Mucosa of rectum (tissue), 2 donors: ENCODE measurements around the gene FANCB.

ENCODE experiments used
- H3K27ac ChIP-seq, 2 donors: one replicate each; pipeline ENCODE4 v1.7.0; 2013; ENCODE audit warnings: inconsistent platforms in 2 of 2, low read depth in 2 of 2, low read length in 2 of 2
- H3K27me3 ChIP-seq, 2 donors: one replicate each; pipeline ENCODE4 v1.7.0; 2013; ENCODE audit warnings: low read length in 2 of 2; ENCODE audit not compliant: control insufficient read depth in 2 of 2, insufficient read depth in 2 of 2
- H3K36me3 ChIP-seq, 2 donors: one replicate each; pipeline ENCODE4 v1.7.0; 2013; ENCODE audit warnings: low read length in 2 of 2; ENCODE audit not compliant: control insufficient read depth in 2 of 2, insufficient read depth in 2 of 2
- H3K4me1 ChIP-seq, 2 donors: one replicate each; pipeline ENCODE4 v1.7.0; 2013; ENCODE audit warnings: low read length in 2 of 2, mild to moderate bottlenecking in 1 of 2; ENCODE audit not compliant: control insufficient read depth in 2 of 2, insufficient read depth in 2 of 2
- H3K4me3 ChIP-seq, 2 donors: one replicate each; pipeline ENCODE4 v1.7.0; 2013; ENCODE audit warnings: low read length in 2 of 2
- H3K9ac ChIP-seq, 2 donors: one replicate each; pipeline ENCODE4 v1.7.0; 2013; ENCODE audit warnings: low read length in 2 of 2, low read depth in 1 of 2, mild to moderate bottlenecking in 1 of 2
- H3K9me3 ChIP-seq, 2 donors: one replicate each; pipeline ENCODE4 v1.7.0; 2013; ENCODE audit warnings: low read length in 2 of 2; ENCODE audit not compliant: control insufficient read depth in 2 of 2
- donor health status: healthy.
- donor health status: Normal muscosa, but diverticular disease.

Gene FANCB

GRCh38 chrX:14851526-14851925 is 21.3 kb downstream of the FANCB start:
- Histone ChIP-seq H3K4me3 (no peak overlapping the region), H3K4me1 (no peaks in the 10 kb centered on the region), H3K36me3 (no peaks in the 10 kb centered on the region), H3K27ac (no peak overlapping the region), H3K9me3 (no peaks in the 10 kb centered on the region), H3K27me3 (no peaks in the 10 kb centered on the region), H3K9ac (no peak overlapping the region)

GRCh38 chrX:14843666-14844065 is 29.2 kb downstream of the FANCB start:
- Histone ChIP-seq H3K36me3 (no peaks in the 10 kb centered on the region), H3K4me1 (no peaks in the 10 kb centered on the region), H3K27me3 (no peaks in the 10 kb centered on the region), H3K9ac (no peak overlapping the region), H3K27ac (no peak overlapping the region), H3K9me3 (no peaks in the 10 kb centered on the region), H3K4me3 (no peak overlapping the region)

GRCh38 chrX:14837155-14837554 is 35.7 kb downstream of the FANCB start:
- Histone ChIP-seq H3K27ac (no peak overlapping the region), H3K4me1 (no peaks in the 10 kb centered on the region), H3K4me3 (no peak overlapping the region), H3K36me3 (no peaks in the 10 kb centered on the region), H3K9ac (no peak overlapping the region), H3K27me3 (no peaks in the 10 kb centered on the region), H3K9me3 (no peaks in the 10 kb centered on the region)

DNA sequence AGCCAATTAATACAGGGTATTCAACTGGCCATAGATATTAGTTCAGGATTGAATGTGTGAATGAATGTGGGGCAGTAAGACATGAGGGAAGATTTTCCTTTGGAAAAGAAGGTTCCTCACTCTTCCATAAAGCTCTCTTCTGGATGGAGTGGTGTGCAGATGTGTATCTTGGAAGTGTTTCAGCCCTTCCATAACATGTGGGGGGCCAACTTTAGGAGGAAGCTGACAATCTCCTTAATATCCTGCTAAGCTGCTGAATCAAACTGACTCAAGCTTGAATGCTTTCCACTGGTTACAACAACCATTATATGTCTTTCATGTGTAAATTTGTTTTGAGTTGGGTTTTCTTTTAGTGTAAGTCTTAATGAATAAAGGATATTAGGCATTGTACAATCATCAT is 40.3 kb downstream of the FANCB start:
- Histone ChIP-seq H3K27me3 (no peaks in the 10 kb centered on the region), H3K4me1 (no peaks in the 10 kb centered on the region), H3K9me3 (no peaks in the 10 kb centered on the region), H3K27ac (no peak overlapping the region), H3K4me3 (no peak overlapping the region), H3K9ac (no peak overlapping the region), H3K36me3 (no peaks in the 10 kb centered on the region)

DNA sequence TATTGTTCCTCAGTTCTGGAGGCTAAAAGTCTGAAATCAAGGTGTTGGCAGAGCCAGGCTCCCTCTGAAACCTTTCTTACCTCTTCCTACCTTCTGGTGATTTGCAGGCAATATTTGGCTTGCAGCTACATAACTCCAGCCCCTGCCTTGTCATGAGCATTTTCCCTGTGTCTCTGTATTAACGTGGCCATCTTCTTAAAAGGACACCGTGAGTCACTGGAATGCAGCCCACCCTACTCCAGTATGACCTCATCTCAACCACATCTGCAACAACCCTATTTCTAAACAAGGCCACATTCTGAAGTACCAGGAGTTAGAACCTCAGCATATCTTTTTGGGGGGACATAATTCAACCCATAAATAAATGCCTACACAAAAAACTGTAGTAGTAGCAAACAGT is 40.7 kb downstream of the FANCB start:
- no peak overlapping the region for H3K27ac ChIP-seq
- H3K9me3 ChIP-seq, result no peaks in the 10 kb centered on the region
- H3K27me3 ChIP-seq, result no peaks in the 10 kb centered on the region
- no peak overlapping the region for H3K4me3 ChIP-seq
- H3K9ac ChIP-seq, result no peak overlapping the region
- no peaks in the 10 kb centered on the region for H3K4me1 ChIP-seq
- no peaks in the 10 kb centered on the region for H3K36me3 ChIP-seq

GRCh38 chrX:14829643-14830042 is 43.2 kb downstream of the FANCB start:
- Histone ChIP-seq H3K27me3 (no peaks in the 10 kb centered on the region), H3K9ac (no peak overlapping the region), H3K36me3 (no peaks in the 10 kb centered on the region), H3K4me3 (no peak overlapping the region), H3K9me3 (no peaks in the 10 kb centered on the region), H3K27ac (no peak overlapping the region), H3K4me1 (no peaks in the 10 kb centered on the region)

GRCh38 chrX:14826319-14826718 is 46.5 kb downstream of the FANCB start:
- H3K36me3 ChIP-seq, result no peaks in the 10 kb centered on the region
- H3K27me3 ChIP-seq, result no peaks in the 10 kb centered on the region
- H3K27ac ChIP-seq, result no peak overlapping the region
- no peak overlapping the region for H3K9ac ChIP-seq
- H3K4me1 ChIP-seq, result no peaks in the 10 kb centered on the region
- no peaks in the 10 kb centered on the region for H3K9me3 ChIP-seq
- H3K4me3 ChIP-seq, result no peak overlapping the region

GRCh38 chrX:14825851-14826250 is 47.0 kb downstream of the FANCB start:
- no peak overlapping the region for H3K27ac ChIP-seq
- no peaks in the 10 kb centered on the region for H3K27me3 ChIP-seq
- no peaks in the 10 kb centered on the region for H3K9me3 ChIP-seq
- no peaks in the 10 kb centered on the region for H3K36me3 ChIP-seq
- no peaks in the 10 kb centered on the region for H3K4me1 ChIP-seq
- H3K9ac ChIP-seq, result no peak overlapping the region
- no peak overlapping the region for H3K4me3 ChIP-seq

DNA sequence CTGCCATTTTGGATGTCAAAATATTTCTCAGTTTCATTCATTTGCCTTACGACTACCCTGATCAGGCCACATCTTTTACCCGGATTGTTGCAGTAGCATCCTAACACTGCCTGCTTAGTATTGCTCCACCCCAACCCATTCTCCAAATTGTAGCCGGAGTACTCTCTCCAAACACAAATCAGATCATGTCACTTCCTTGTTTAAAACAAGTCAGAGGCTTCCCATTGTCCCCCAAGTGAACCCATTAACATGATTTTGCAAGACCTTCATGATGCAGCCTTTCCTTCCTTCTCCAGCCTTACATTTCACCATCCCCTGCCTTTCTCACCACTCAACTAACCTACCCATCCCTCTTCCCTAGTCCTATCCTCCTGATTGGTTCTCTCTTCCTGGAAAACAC is 53.1 kb downstream of the FANCB start:
- peaks cover 0 to 2% of the 10 kb centered on the region in 2 donors for H3K9me3 ChIP-seq
- H3K27me3 ChIP-seq, result no peaks in the 10 kb centered on the region
- no peaks in the 10 kb centered on the region for H3K4me1 ChIP-seq
- H3K27ac ChIP-seq, result no peak overlapping the region
- H3K4me3 ChIP-seq, result no peak overlapping the region
- H3K36me3 ChIP-seq, result no peaks in the 10 kb centered on the region
- no peak overlapping the region for H3K9ac ChIP-seq

DNA sequence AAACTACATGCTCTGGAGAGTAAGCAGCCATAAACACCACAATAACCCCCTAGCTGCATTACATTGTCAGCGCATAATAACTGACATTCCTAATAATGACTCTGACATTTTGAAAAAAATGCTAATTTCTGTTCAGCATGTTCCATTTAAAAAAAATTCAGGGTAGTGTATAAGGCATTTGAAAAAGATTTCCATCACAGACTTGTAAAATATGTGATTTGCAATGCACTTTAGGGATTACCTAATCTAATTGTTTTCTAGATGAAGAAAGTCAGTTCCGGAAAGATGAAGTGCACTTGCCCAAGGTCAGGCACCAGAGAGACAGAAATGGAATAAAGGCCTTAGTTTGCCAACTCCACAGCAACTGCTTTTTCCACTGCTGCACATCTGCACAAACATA is 55.3 kb downstream of the FANCB start:
- Histone ChIP-seq H3K27ac (no peak overlapping the region), H3K4me3 (no peak overlapping the region), H3K27me3 (no peaks in the 10 kb centered on the region), H3K9ac (no peak overlapping the region), H3K9me3 (peaks cover 0 to 2% of the 10 kb centered on the region in 2 donors), H3K4me1 (no peaks in the 10 kb centered on the region), H3K36me3 (no peaks in the 10 kb centered on the region)
